ENCODE results near the gene UBR4. TPM values are rescaled to one million over a fixed set of nuclear protein-coding genes. Genes with fewer than 3 reads are reported as not detected.

Gene UBR4
- total RNA-seq, 3 donors from 2014 or later = 114 to 145 (median 140) TPM

DNA sequence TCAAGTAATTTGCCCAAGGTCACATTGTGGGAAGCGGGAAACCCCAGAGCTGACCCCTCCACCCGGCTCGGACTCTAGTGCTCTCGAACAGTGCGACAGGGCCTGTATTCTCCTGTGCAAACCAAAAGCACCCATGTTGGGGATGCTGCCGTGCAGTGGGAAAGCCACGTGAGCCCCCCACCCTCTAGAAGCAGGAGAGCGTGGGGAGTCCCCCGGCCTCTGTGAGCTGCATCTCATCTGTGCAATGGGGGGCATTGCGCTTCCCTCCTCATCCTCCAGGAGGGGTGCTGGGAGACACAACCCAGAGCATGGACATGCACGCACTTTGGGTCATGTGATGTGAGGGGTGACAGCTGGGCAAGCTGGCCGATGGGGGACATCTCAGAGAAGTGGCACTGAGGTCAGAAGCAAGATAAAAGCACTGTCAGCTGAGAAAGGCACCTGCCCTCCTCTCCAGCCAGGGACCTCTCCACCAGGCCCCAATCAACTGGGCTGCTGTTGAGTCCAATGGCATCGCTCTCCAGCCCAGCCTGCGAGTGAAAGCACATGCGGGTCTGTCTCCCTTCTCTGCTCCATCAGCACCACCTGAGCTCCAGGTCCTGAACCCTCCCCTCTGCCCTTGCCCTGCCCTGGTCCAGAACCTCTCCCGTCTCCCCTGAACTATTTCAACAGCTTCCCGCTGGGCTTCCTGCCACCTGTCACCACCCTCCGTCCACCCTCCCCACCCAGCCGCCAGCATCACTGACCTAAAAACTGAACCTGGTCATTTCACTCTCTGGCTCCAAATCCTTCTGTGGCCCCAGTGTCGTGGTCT lies 177.2 kb downstream of the UBR4 start:
- Histone ChIP-seq H3K36me3 (no peaks in the 10 kb centered on the region), H3K27me3 (no peaks in the 10 kb centered on the region), H3K4me3 (no peak overlapping the region), H3K4me1 (no peaks in the 10 kb centered on the region), H3K27ac (peak overlapping the region; percentile 78 to 83), H3K9me3 (no peaks in the 10 kb centered on the region)
- intact Hi-C loops (cut with DNase I; ENCODE audit: low total_unique reads) = no loop called here
- TF ChIP-seq POLR2A (IDR thresholded peaks at IDR 0.05) = no peak
- TF ChIP-seq, protein P1, sequence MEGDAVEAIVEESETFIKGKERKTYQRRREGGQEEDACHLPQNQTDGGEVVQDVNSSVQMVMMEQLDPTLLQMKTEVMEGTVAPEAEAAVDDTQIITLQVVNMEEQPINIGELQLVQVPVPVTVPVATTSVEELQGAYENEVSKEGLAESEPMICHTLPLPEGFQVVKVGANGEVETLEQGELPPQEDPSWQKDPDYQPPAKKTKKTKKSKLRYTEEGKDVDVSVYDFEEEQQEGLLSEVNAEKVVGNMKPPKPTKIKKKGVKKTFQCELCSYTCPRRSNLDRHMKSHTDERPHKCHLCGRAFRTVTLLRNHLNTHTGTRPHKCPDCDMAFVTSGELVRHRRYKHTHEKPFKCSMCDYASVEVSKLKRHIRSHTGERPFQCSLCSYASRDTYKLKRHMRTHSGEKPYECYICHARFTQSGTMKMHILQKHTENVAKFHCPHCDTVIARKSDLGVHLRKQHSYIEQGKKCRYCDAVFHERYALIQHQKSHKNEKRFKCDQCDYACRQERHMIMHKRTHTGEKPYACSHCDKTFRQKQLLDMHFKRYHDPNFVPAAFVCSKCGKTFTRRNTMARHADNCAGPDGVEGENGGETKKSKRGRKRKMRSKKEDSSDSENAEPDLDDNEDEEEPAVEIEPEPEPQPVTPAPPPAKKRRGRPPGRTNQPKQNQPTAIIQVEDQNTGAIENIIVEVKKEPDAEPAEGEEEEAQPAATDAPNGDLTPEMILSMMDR (IDR thresholded peaks at IDR 0.05) = no peak
- TF ChIP-seq POLR2AphosphoS5 (IDR thresholded peaks at IDR 0.05) = no peak
- no peak for DNase-seq (ENCODE audit: low spot score in 2 of 2)

- no peak for TF ChIP-seq POLR2AphosphoS5 (IDR thresholded peaks at IDR 0.05)
- no peak for TF ChIP-seq POLR2A (IDR thresholded peaks at IDR 0.05)
- TF ChIP-seq, protein P1 (IDR thresholded peaks at IDR 0.05) = no peak
- no peaks in the 10 kb centered on the region for H3K36me3 ChIP-seq
- H3K4me3 ChIP-seq = no peak overlapping the region
- H3K9me3 ChIP-seq = no peaks in the 10 kb centered on the region
- DNase-seq (ENCODE audit: low spot score in 2 of 2) = no peak
- H3K4me1 ChIP-seq = no peaks in the 10 kb centered on the region
- intact Hi-C loops (cut with DNase I; ENCODE audit: low total_unique reads) = no loop called here
- no peak overlapping the region for H3K27ac ChIP-seq
- H3K27me3 ChIP-seq = no peaks in the 10 kb centered on the region
Observed at GRCh38 chr1:19032413-19032695, 177.7 kb downstream of the UBR4 start.

DNA sequence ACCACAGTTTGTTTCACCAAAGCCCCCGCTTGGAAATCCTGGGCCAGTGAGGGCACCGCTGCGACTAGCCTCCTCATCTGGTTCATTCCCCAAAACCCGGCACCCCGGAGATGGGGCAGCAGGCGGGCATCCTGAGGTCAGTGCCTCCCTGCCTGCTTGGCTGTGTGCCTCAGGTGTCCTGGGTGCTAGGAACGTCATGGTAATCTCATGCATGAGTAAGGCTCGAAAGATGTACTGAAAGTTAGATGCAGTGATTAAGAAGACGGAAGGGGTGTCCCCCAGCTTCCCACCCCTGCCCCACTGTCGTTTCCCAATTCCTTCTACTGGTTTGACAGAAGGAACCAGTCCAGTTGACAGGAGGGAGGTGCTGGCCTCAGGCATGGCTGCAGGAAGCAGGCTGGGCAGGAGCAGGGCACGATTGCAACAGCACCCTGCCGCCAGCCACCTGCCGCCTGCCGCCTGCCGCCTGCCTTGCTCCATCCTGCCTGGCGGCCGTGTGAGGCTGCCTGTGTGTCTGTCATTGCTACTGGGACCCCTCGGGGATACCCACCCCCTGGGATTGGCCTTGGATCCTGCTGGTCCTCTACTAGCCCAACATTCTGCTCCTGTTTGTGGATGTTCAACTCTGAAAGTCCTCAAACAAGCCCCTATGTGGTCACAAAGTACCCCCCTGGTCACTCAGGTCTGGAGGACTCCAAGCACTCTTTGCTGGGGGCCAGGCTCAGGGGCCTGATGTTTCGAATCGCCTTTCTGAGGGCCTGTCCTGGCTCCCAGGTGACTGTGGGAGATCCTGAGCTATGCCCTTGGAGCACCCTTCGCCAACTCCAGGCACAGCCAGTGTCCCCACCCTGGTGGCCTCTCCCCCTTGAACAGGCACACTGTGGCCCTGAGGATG lies 180.6 kb downstream of the UBR4 start:
- Histone ChIP-seq H3K27me3 (no peaks in the 10 kb centered on the region), H3K4me1 (no peaks in the 10 kb centered on the region), H3K4me3 (no peak overlapping the region), H3K36me3 (no peaks in the 10 kb centered on the region), H3K9me3 (no peaks in the 10 kb centered on the region), H3K27ac (no peak overlapping the region)
- TF ChIP-seq, protein P1 (IDR thresholded peaks at IDR 0.05) = no peak
- TF ChIP-seq POLR2A (IDR thresholded peaks at IDR 0.05) (no peak), POLR2AphosphoS5 (IDR thresholded peaks at IDR 0.05) (no peak)
- no peak for DNase-seq (ENCODE audit: low spot score in 2 of 2)
- intact Hi-C loops (cut with DNase I; ENCODE audit: low total_unique reads) = loop anchor here (10.0 kb wide), 1 partner anchor 415 kb away; no protein-coding TSS in a partner anchor

DNA sequence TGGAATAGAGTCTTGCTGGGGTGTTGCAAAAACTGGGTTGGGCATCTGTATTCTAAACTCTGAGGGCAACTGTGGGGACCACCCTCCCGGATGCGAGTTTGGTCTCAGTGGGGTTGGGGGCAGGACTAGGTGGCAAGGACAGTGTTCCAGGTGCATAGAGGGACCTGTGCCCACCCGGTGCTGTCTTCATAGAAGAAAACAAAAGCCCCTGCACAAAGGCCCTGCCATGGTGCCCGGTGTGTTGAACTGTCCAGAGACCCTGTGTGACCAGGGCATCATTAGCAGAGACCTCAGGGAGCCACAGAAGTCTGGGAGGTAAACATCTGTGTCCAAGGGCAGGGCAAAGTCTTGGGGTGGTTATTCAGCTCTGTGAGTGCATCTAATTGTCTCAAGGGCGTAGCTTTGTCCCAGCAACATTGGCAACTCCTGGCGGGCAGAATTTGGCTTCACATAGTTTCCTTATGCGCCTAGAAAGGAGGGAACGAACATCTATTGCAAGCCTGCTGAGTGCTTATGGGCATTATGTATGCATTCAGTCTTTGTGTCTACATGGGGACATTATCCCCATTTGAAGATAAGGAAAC lies 181.4 kb downstream of the UBR4 start:
- no peak overlapping the region for H3K4me3 ChIP-seq

More for the DNA sequence above, 181.4 kb downstream of the UBR4 start:
- no peaks in the 10 kb centered on the region for H3K27me3 ChIP-seq
- peak overlapping the region in 1 of 2 donors; percentile 23 for H3K27ac ChIP-seq
- no peak for DNase-seq (ENCODE audit: low spot score in 2 of 2)
- intact Hi-C loops (cut with DNase I; ENCODE audit: low total_unique reads) = loop anchor here (10.0 kb wide), 1 partner anchor 414 kb away; no protein-coding TSS in a partner anchor
- H3K4me1 ChIP-seq = no peaks in the 10 kb centered on the region
- no peaks in the 10 kb centered on the region for H3K36me3 ChIP-seq
- TF ChIP-seq, protein P1 (IDR thresholded peaks at IDR 0.05) = no peak
- TF ChIP-seq POLR2A (IDR thresholded peaks at IDR 0.05) = no peak
- TF ChIP-seq POLR2AphosphoS5 (IDR thresholded peaks at IDR 0.05) = no peak
- no peaks in the 10 kb centered on the region for H3K9me3 ChIP-seq
